Upper lobe of left lung (tissue), 6 donors: ENCODE data around the gene PEX5L. TPM values are rescaled to one million over a fixed set of nuclear protein-coding genes. Genes with fewer than 3 reads are reported as not detected.

ENCODE experiments used
- ATAC-seq, 2 donors: fragments of 200-7000 bp; cut with Tn5 transposase; one replicate each; pipeline ENCODE4 v1.9.1; 2022; ENCODE audit warnings: mild to moderate bottlenecking in 2 of 2, moderate library complexity in 2 of 2; ENCODE audit not compliant: low FRiP score in 2 of 2
- DNase-seq, 2 donors: peaks; one replicate each; pipeline ENCODE4 v3.0.0-alpha.2; 2019 to 2020
- H3K27ac ChIP-seq, 4 donors: fragments of 200-600 bp; sonication (generic); one replicate each; pipeline ENCODE4 v1.5.1; 2016 to 2019
- H3K27me3 ChIP-seq, 4 donors: fragments of 200-600 bp; sonication (generic); one replicate each; pipeline ENCODE4 v1.5.1; 2017 to 2019
- H3K36me3 ChIP-seq, 4 donors: fragments of 200-600 bp; sonication (generic); one replicate each; pipeline ENCODE4 v1.5.1; 2016 to 2019
- H3K4me1 ChIP-seq, 4 donors: fragments of 200-600 bp; sonication (generic); one replicate each; pipeline ENCODE4 v1.5.1; 2018 to 2019
- H3K4me3 ChIP-seq, 4 donors: fragments of 200-600 bp; sonication (generic); one replicate each; pipeline ENCODE4 v1.5.1; 2017 to 2019; ENCODE audit warnings: mild to moderate bottlenecking in 2 of 4, moderate library complexity in 1 of 4
- H3K9me3 ChIP-seq, 4 donors: fragments of 200-600 bp; sonication (generic); one replicate each; pipeline ENCODE4 v1.5.1; 2018 to 2019
- EP300 ChIP-seq, 4 donors: sonication (generic); formaldehyde crosslinking; IDR thresholded peaks; one replicate each; pipeline ENCODE4 v1.5.1; 2017; ENCODE audit warnings: antibody characterized with exemption in 4 of 4, control low read depth in 2 of 4
- POLR2A ChIP-seq, 4 donors: fragments of 450-650 bp; IDR thresholded peaks; one replicate each; pipeline ENCODE4 v1.5.1; 2016 to 2017; ENCODE audit warnings: antibody characterized with exemption in 4 of 4, mild to moderate bottlenecking in 2 of 4
- POLR2AphosphoS5 ChIP-seq, 2 donors: sonication (generic); formaldehyde crosslinking; IDR thresholded peaks; one replicate each; pipeline ENCODE4 v1.5.1; 2017; ENCODE audit warnings: antibody characterized with exemption in 2 of 2
- WGBS, 2 donors: methylation state at CpG; one replicate each; pipeline ENCODE4 v1.1.5; 2017 to 2018; 5-methylcytosine and 5-hydroxymethylcytosine counted together
- total RNA-seq, 6 donors: library from RNA; depleted of rRNA in 4 of 6; stranded (reverse); fragments of >200 nt in 4 of 6; gene quantifications; one replicate each; pipeline versions ENCODE4 v1.1.0 to v1.2.1, GENCODE V29; 2016 to 2021
- TF ChIP-seq, protein P1 (sequence below), 6 experiments: fragments of 450-650 bp in 4 of 6; fragments of 200-600 bp in 2 of 6; sonication (generic) in 2 of 6; IDR thresholded peaks; one replicate each; pipeline ENCODE4 v1.5.1; 2016 to 2019; ENCODE audit warnings: antibody characterized with exemption in 6 of 6
- donor health status: DM: no; HTN: no; CAD: no; lungs with moderate emphysema.
- donor health status: DM: no; HTN: yes; CAD: no; lungs with severe emphysema.

The PEX5L gene
- total RNA-seq, 6 donors from 2014 or later, result not detected

GRCh38 chr3:179956416-179956830 is 80.3 kb downstream of the PEX5L start:
- 55 to 64% methylated on average over 7 of the region's 7 CpGs for WGBS, 2 donors
- Histone ChIP-seq H3K27me3 (no peaks in the 10 kb centered on the region), H3K27ac (no peak overlapping the region), H3K4me3 (no peak overlapping the region), H3K9me3 (no peaks in the 10 kb centered on the region), H3K36me3 (no peaks in the 10 kb centered on the region), H3K4me1 (no peaks in the 10 kb centered on the region)
- no peak for TF ChIP-seq POLR2AphosphoS5 (IDR thresholded peaks at IDR 0.05)
- no peak for TF ChIP-seq POLR2A (IDR thresholded peaks at IDR 0.05)
- TF ChIP-seq, protein P1, sequence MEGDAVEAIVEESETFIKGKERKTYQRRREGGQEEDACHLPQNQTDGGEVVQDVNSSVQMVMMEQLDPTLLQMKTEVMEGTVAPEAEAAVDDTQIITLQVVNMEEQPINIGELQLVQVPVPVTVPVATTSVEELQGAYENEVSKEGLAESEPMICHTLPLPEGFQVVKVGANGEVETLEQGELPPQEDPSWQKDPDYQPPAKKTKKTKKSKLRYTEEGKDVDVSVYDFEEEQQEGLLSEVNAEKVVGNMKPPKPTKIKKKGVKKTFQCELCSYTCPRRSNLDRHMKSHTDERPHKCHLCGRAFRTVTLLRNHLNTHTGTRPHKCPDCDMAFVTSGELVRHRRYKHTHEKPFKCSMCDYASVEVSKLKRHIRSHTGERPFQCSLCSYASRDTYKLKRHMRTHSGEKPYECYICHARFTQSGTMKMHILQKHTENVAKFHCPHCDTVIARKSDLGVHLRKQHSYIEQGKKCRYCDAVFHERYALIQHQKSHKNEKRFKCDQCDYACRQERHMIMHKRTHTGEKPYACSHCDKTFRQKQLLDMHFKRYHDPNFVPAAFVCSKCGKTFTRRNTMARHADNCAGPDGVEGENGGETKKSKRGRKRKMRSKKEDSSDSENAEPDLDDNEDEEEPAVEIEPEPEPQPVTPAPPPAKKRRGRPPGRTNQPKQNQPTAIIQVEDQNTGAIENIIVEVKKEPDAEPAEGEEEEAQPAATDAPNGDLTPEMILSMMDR (IDR thresholded peaks at IDR 0.05), result no peak
- no peak for TF ChIP-seq EP300 (IDR thresholded peaks at IDR 0.05)
- DNase-seq (no peak), ATAC-seq (no peak)

DNA sequence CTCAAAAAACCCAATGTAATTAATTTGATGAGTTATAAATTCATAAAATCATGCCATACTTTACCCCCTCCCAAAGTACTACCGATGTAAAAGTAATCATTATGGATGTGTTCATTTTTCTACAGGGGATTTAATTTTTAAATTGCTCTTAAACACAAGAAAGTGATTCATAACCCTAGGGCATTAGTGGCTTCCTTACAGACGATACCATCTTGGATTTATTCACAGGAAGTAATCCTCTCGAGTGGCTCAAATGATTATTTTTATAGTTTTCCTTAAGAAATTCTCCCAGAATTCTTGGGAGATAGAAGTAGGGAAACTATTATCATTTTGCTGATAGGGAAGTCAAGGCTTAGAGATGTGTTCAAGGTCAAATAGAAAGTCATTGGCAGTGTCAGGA is 80.9 kb downstream of the PEX5L start:
- Histone ChIP-seq H3K27me3 (no peaks in the 10 kb centered on the region), H3K4me3 (no peak overlapping the region), H3K9me3 (no peaks in the 10 kb centered on the region), H3K36me3 (no peaks in the 10 kb centered on the region), H3K4me1 (no peaks in the 10 kb centered on the region), H3K27ac (no peak overlapping the region)
- 46 to 48% methylated on average over 3 of the region's 3 CpGs for WGBS, 2 donors
- no peak for TF ChIP-seq POLR2AphosphoS5 (IDR thresholded peaks at IDR 0.05)
- TF ChIP-seq EP300 (IDR thresholded peaks at IDR 0.05), result no peak
- TF ChIP-seq POLR2A (IDR thresholded peaks at IDR 0.05), result no peak
- TF ChIP-seq, protein P1 (IDR thresholded peaks at IDR 0.05), result no peak
- ATAC-seq (no peak), DNase-seq (no peak)

- ATAC-seq (no peak), DNase-seq (no peak)
- Histone ChIP-seq H3K36me3 (no peaks in the 10 kb centered on the region), H3K4me3 (no peak overlapping the region), H3K27me3 (no peaks in the 10 kb centered on the region), H3K27ac (no peak overlapping the region), H3K9me3 (no peaks in the 10 kb centered on the region), H3K4me1 (no peaks in the 10 kb centered on the region)
- WGBS, 2 donors, result 86 to 90% methylated on average over 5 of the region's 5 CpGs
- TF ChIP-seq POLR2A (IDR thresholded peaks at IDR 0.05) (no peak), EP300 (IDR thresholded peaks at IDR 0.05) (no peak), POLR2AphosphoS5 (IDR thresholded peaks at IDR 0.05) (no peak)
- TF ChIP-seq, protein P1 (IDR thresholded peaks at IDR 0.05), result no peak
Observed at GRCh38 chr3:179955286-179955685, 81.5 kb downstream of the PEX5L start.

DNA sequence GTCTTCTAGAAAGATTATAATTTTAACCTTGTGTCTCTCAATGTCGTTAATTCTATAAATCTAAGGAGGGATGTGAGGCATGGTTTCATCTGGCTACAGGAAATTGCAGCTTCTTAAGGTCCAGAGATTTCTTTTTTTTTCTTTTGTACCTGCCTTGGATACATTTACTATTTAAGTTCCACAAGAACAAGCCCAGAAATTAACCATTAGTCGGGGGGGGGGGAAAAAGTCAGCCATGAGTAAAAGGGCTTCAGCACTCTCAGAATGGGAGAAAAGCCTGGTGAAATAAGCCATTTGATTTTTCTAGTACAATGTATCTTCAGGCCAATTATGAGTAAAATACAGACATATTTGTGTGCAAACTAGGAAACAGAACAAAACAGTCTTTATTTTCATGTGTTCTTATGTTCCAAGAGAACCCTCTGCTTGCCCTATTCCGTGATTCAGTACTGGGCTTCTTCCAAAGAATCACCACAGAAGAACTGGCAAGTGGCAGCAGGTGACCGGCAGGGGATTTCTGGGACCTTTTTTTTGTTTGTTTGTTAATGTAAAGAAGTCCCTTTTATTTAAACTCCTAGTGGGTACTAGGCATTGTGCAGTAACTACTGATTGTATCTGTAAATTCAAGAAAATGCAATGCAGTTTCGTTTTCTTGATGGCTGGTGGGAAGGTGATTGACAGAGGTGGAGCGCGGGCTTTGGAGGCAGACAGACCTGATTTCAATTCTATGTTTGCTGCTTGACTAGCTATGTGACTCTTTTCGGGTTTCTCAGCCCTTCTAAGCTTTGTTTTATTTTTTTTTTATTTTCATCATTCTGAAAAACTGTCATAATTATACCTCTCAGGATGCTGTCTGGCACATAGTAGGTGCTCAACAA is 82.5 kb downstream of the PEX5L start:
- no peak for TF ChIP-seq POLR2AphosphoS5 (IDR thresholded peaks at IDR 0.05)
- no peak for TF ChIP-seq POLR2A (IDR thresholded peaks at IDR 0.05)
- TF ChIP-seq, protein P1 (IDR thresholded peaks at IDR 0.05), result no peak
- no peak for TF ChIP-seq EP300 (IDR thresholded peaks at IDR 0.05)
- ATAC-seq (no peak), DNase-seq (no peak)
- no peak overlapping the region for H3K4me3 ChIP-seq
- H3K36me3 ChIP-seq, result no peaks in the 10 kb centered on the region
- no peaks in the 10 kb centered on the region for H3K9me3 ChIP-seq
- no peak overlapping the region for H3K27ac ChIP-seq
- no peaks in the 10 kb centered on the region for H3K4me1 ChIP-seq
- WGBS, 2 donors, result 69 to 72% methylated on average over 7 to 8 of the region's 8 CpGs
- no peaks in the 10 kb centered on the region for H3K27me3 ChIP-seq

DNA sequence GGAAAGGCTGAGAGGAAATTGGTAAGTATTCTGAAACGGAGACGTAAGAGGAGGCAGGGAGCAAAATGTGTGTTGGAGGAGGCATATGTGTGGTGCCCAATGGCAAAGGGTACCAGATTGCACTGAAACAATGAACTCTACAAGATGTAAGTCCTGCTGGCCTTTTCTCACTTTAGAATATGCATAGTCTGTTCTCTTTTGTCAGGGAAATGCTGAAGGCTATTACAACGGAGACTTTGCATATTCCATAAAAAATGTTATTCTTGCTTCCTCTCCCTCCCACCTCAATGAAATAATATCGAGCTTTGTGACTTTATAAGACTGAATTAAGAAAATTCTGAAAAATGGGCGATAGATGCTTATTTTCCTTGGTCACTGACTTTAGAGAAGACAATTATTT is 85.9 kb downstream of the PEX5L start:
- H3K9me3 ChIP-seq, result no peaks in the 10 kb centered on the region
- ATAC-seq, result no peak
- H3K4me3 ChIP-seq, result no peak overlapping the region
- no peaks in the 10 kb centered on the region for H3K4me1 ChIP-seq
- no peaks in the 10 kb centered on the region for H3K36me3 ChIP-seq
- WGBS, 2 donors, result 68 to 75% methylated on average over 5 of the region's 5 CpGs
- no peak for DNase-seq
- TF ChIP-seq POLR2AphosphoS5 (IDR thresholded peaks at IDR 0.05) (no peak), POLR2A (IDR thresholded peaks at IDR 0.05) (no peak), EP300 (IDR thresholded peaks at IDR 0.05) (no peak)
- TF ChIP-seq, protein P1 (IDR thresholded peaks at IDR 0.05), result no peak
- no peaks in the 10 kb centered on the region for H3K27me3 ChIP-seq
- no peak overlapping the region for H3K27ac ChIP-seq
